Measurements from ENCODE around the gene TMF1.
A peak's percentile ranks its signal among the peaks of the same experiment; 100 is the strongest.

TMF1 gene

DNA sequence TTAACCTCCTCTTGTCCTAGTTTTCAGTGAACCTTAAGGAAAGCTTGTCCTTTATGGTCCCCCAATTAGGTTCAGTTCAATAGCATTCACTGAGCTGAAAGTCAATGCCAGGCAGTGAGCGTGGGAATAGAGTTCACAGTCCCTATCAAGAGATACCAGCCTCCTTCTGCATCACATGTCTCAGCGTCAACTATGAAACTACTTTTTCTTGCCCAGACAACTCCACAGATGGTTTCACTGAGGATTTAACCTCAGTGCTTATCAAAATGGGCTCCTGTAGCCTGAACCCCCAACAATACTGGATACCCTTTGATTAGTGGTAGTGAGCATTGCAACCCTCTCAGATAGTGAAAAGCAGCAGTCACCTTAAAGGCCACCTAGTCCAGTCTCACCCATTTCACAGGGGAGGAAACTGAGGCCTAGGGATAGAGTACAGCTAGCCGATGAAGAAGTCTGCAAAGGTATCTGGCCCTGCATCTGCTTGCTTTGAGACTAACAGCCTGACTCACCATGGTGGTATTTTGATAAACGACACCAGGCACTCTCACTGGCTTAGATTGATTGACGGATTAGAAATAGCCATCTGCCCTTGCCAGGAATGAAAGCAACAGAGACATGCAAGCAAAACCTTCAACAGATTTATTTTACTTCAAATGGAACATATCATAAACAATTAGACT, 29.6 kb upstream of the TMF1 start:
- no peak for DNase-seq (ENCODE audit: low read depth in 3 of 3)

DNA sequence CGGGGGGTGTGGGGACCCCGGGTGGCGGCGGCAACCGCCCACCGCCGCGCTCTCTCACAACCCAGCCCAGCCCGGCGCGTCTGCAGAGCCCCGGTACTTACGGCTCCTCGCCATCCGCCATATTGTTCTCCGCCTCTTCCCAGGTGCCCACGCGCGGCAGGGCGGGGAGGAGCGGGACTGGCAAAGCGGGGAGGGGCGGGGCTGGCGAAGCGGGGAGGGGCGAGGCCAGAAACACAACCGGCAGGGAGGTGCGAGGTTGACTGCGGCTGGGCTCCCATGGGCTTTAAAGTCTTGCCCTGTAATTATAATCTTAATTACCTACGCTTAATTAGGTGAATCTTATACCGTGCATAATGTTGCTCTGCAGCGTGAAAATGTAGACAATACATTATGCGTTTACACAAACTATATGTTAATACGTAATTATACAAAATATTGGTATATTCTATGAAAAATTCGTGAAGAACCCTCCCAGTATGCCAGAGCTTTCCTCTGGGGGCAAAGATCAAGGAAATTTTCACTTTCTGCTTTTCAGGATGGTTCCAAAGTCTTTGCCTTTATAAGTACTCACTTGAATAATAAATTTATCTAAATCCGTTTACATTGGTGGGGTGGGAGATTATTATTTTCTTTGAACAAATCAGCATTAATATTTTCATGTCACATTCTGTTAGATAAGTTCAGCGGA, 28.2 kb upstream of the TMF1 start, which contains the start of gene UBA3:
UBA3 (minus strand) TSS at position 133 of the 688 bp plus-strand sequence; CDS start at position 121, 12 bp downstream.
- DNase-seq (ENCODE audit: low read depth in 3 of 3), result peak; percentile 87 to 90 (median 90)

DNA sequence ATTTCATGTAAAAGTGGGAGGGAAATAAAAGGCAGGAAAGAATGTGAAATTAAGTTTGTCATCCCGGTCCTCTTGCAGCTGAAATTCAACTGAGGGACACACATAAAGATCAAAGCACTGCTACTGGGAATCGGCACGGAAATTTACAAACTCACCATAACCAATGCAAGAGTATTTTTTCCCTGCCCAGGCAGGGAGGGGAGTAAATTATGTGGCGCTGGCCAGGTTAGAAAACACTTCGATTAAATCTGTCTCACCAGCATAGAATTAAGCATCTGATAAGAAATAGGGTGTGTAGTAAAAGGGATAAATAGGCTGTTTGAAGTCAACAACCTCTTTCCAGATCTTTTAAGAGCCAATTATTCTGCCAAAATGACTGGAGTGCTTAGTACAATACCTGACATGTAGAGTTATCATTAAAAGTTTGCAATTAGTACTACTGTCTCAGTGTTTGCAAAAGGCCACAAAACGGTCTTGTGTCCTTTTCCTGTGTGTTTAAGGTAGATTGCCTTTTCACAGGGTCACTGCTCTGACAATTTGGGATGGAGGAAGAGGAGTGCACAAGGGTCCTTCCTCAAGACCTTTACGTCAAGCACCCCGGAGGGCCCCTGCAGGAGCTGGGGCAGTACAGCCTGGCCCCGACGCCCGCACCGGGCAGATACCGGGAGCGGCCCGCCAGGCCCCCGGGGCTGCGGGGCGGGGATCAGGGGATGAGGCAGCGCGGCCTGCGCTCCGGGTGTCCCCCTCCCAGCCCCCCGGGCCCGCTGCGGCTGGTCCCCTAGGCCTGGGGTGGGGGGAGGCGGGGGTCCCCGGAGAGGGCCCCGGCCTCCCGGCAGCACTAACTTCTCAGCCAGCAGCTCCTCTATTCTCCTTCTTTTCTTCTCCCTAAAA, 27.4 kb upstream of the TMF1 start:
- peak in 1 of 3 experiments; percentile 19 for DNase-seq (ENCODE audit: low read depth in 3 of 3)

DNA sequence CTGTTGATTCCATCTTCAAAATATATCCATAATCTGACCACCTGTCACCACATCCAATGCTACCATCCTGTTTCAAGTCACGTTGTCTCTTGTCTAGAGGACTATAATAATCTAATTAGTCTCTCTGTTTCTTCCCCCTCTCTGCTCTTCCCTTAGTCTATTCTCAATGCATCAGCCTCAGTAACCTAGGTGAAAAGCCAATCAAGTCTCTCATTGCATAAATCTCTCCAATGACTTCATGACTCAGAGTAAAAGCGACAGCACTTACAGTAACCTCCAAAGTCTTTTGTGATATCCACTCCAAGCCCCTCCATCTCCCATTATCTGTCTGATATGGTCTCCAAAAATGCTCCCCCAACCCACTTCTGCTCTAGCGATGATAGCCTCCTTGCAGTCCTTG, 20.8 kb upstream of the TMF1 start:
- no peak for DNase-seq (ENCODE audit: low read depth in 3 of 3)

DNA sequence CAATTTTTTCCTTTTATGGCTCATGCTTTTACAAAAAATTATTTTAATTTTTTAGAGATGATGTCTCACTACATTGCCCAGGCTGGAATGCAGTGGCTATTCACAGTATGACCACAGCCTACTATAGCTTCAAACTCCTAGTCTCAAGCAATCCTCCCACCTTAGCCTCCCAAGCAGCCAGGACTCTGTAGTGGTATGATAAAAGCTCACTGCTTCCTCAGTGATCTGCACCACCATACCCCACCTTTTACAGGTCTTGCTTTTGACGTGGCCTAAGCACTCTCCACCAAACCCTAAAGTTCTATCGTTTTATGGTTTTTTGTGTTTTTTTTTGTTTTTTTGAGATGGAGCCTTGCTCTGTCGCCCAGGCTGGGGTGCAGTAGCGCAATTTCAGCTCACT, 14.0 kb upstream of the TMF1 start:
- no peak for DNase-seq (ENCODE audit: low read depth in 3 of 3)

DNA sequence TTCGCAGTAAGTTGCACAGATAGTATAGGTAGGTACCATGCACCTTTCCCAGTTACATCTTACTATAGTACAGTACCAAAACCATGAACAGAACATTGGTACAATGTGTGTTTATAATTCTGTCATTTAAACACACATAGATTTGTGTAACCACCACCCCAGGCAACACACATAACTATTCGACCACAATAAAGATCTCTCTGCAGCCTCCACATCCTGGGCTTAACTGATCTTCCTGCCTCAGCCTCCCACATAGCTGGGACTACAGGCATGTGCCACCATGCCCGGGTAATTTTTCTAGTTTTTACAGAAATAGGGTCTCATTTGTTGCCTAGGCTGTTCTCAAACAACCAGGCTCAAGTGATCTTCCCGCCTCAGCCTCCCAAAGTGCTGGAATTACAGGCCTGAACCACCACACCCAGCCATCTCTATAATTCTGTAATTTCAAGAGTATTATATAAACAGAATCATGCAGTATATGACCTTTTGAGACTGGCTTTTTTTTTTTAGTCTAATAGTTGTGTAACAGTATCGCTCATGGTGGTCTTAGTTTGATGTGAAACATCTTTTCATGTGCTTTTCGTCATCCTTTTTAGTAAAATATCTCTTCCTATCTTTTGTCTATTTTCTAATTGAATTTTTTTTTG, 13.3 kb upstream of the TMF1 start:
- DNase-seq (ENCODE audit: low read depth in 3 of 3), result no peak

DNA sequence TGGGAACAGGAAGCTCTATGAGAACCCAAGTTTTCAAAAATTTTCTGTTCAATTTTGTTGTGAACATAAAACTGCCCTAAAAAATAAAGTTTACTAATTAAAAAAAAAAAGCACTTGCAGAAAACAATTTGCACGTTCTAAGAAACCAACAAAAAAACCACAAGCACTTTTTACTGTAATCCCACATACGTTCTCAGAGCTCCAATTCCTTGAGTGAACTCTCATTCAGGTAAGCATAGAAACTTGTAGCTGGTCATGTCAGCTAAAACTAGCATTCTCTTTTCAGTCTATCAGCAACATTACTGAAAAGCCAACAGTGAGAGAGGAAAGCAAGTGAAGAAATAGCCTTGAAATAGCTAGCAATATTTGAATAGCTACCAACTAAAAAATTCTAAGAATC, 11.5 kb upstream of the TMF1 start:
- DNase-seq (ENCODE audit: low read depth in 3 of 3), result no peak

DNA sequence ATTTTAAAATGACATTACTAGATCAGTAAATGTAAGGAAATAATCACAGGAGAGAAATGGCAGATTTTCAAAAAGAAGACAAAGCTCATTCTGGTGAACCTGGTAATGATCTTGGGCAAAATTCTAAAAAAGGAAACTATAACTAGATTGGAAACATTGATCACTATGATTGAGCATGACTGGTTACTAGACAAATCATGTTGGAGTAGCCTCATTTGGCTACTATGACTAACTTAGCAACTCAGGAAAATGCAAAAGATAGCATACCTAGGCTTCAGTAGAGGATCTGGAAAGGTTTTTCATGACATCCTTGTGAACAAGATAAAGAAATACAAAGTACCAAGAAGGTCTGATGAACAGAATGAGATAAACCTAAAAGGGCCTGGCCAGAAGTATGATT, 7.6 kb upstream of the TMF1 start:
- no peak for DNase-seq (ENCODE audit: low read depth in 3 of 3)

DNA sequence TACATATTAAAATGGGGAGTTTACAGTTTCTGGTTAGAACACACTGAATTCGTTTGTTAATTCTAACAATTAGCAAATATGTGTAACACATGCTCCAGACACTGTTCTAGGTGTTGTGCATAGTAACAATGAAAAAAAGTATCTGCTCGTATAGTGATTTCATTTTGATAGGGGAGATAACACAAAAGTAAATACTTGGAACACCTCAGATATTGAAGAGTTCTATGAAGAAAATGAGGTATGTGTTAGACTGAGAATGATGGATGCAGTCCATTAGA, 6.8 kb upstream of the TMF1 start:
- DNase-seq (ENCODE audit: low read depth in 3 of 3), result no peak

DNA sequence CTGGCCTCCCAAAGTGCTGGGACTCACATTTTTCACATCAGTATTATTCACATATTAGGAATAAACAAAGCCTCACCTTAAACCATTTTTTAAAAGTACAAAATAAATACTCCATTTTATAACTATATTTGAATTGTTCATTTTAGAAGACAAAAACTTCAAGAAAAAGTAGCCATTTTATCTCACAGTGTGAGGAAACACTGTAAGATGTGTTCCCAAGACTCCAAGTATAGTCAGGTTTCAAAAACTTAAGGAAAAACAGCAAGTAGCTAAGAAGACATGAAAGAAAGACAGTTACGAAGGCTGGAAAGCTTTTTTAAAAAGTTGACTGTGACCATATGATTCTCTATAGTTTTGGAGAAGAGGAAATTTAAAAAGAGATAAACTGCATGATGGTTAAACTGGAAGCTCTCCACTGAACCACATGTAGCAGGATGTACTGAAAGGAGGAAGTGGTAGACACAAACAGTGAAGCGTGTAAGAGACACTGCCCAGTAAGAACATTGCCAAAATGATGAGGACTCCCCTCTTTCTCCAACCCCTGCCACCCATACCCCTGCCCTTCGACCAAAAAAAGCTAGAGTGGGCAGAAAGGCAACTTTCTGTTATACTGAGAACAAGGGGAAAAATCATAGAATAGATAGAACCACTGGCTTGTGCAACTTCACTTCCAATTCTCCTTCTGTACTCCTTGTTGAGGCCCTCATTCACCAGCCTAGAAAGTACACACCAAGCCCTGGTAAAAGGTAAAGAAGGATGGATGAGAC, 6.2 kb upstream of the TMF1 start:
- no peak for DNase-seq (ENCODE audit: low read depth in 3 of 3)

DNA sequence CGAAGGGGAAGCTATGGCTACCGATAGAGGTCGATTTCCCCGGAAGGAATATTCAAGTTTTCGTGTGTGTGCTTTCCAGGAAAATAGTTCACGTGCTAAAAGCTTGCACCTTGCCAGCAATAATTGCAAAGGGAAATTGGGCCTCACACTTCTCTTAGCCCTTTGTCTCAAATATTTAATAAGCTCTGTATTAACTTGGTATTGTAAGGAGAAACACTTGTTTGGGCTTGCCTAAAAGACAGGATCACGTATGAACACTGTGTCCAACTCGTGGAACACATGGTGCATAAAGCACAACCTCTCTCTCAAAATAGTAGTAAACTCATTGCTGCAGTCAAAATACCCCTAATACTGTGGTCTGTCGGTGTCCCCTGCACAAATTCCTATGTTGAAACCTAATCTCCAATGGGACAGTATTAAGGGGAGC, 352 bp upstream of the TMF1 start:
- no peak for DNase-seq (ENCODE audit: low read depth in 3 of 3)

DNA sequence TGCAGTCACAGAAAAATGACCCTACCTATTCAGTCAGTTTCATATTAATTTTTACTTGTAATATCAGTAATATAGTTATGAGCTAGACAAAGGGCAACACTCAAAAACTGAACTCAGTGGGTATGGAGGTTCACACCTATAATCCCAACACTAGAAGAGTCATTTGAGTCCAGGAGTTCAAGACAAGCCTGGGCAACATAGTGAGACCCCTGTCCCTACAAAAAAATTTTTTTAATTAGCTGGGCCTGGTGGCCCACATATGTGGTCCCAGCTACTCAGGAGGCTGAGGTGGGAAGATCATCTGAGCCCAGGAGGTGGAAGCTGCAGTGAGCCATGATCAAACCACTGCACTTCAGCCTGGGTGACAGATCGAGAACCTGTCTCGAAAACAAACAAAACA, 3.1 kb downstream of the TMF1 start:
- DNase-seq (ENCODE audit: low read depth in 3 of 3), result no peak

DNA sequence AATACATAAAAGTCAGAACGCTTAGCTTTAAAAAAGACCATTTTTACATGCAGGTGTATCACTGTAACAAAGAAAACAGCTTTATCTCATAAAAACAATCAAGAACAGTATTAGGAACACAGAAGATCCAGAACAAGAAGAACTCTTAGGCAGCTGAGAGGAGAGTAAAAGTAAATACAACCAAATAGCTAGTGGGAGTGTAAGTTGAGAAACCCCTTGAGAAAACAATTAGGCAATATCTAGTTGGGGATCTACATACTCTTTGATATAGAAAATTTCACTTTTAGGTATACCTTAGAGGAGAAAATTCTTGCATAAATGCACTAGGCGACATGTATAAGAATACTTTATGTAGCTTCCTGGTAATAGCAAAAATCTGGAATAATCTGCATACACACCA, 7.5 kb downstream of the TMF1 start:
- DNase-seq (ENCODE audit: low read depth in 3 of 3), result no peak

DNA sequence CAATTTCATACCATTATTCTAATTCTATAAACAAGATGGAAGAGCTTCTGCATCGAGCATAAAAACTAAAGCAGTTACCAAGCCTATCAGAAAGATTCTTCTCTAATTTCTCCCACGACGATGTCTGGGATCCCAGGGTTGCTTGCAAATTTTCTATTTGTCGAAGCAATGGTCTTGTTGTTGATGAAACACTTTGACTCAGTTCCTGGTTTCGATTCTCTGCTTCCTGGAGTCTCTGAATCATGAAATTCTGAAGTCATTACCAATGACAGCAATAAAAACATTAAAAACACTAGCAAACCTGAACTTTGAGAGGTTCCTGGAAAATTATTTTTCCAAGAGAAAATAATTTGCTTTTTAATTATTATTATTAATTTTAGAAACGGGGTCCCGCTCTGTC, 18.7 kb downstream of the TMF1 start:
- no peak for DNase-seq (ENCODE audit: low read depth in 3 of 3)

DNA sequence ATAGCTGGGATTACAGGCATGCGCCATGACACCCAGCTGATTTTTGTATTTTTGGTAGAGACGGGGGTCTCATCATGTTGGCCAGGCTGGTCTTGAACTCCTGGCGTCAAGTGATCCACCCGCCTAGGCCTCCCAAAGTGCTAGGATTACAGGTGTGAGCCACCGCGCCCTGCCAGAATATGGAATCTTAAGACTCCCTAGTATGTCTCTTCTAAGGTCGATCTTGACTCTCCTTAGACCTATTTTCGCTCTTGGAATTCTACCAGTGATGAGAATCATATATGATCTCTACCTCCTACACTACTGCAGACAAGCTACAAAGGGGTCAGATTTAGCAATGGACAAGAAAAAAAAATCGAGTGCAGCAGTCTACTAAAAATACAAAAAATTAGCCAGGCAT, 19.4 kb downstream of the TMF1 start:
- no peak for DNase-seq (ENCODE audit: low read depth in 3 of 3)

DNA sequence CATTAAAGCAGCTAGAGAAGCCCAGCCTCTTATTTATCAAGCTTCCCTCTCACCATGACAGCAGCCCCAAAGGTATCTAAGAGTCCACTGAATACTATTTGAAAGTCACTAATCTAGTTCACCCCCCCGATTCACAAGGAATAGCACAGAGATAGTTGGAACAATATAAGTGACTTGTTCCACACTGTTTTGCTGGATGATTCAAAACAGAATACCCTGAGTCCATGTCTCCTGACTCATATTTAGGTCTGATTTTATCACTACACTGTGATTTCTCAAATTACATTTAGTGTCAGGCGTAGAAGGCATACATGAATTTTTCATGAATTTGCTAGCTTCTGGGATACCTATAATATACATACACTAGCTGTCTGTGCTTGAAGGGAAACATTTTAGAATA, 20.0 kb downstream of the TMF1 start:
- DNase-seq (ENCODE audit: low read depth in 3 of 3), result no peak

DNA sequence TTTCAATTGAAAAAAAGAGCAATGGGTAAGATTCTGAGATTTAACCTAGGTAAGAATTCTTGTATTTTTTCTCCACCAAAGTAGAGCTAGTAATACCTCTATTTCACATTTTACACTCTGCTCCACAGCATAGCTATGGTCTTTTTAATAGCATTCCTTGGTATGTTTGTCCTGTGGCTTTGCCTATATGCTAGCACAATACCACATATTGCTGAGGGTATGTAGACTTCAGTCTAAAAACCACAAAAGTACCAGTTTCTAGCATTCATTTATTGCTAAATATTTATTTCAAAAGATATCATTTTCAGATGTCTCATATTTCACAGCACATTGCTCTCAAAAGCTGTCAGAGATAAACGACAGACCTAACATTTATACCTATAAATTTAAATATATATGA, 20.5 kb downstream of the TMF1 start:
- DNase-seq (ENCODE audit: low read depth in 3 of 3), result no peak

DNA sequence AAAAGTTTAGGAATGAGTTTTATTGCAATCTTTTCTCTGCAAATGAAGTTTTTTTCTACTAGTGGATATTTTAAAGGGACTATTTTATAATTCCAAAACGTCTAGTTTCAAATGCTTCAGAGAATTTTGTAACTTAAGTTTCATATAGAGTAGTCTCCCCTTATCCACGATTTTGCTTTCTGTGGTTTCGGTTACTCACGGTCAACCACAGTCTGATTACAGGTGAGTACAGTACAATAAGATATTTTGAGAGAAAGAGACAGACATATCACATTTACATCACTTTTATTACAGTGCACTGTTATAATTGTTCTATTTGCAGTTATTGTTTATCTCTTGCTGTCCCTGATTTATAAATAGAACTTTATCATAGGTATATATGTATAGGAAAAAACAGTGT, 31.3 kb downstream of the TMF1 start:
- no peak for DNase-seq (ENCODE audit: low read depth in 3 of 3)

DNA sequence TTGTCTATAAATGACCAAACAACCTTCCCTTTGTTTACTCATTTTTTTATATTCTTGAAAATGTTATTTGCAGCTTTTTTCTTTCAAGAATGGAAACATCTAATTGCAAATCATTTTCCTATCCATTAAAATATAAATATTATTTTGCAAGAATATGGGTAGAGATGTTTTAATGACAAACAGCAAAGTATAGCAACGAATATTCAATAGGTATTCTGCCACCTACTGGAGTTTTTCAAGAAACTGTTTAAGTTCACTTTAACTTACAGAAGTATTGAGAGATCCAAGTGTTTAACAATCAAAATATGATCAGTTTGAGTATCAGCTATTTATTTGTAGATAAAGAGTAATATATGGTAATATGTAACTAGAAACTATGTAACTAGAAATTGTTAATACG, 31.7 kb downstream of the TMF1 start:
- DNase-seq (ENCODE audit: low read depth in 3 of 3), result no peak

DNA sequence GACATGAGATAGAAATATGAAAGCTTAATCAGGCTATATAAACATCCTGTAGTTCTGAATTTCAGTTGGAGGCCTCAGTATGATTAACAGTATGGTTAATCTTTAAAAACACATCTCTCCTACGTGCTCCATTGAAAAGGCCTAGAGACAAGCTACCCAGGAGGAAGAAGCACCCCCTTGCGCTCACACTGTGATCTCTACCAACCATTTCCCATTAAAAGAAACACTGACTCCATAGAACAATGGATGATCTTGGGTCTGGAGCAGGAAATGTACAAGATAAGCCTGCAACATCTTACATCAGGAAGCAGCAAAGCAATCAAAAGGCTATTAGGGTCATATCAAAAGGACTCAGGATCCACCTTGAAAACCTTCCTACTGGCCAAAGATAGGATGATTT, 35.2 kb downstream of the TMF1 start:
- DNase-seq (ENCODE audit: low read depth in 3 of 3), result no peak

DNA sequence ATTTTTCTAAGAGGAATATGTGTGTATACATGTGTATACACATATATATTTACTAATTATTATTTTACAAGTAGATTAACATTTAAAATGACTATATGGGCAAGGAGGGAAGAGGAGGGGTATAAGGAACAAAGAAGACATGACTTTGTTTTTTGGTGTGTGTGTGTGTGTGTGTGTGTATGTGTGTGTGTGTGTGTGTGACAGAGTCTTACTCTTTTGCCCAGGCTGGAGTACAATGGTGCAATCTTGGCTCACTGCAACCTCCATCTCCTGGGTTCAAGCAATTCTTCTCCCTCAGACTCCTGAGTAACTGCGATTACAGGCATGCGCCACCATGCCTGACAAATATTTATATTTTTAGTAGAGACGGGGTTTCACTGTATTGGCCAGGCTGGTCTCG, 36.0 kb downstream of the TMF1 start:
- no peak for DNase-seq (ENCODE audit: low read depth in 3 of 3)

Data from stimulated activated CD4-positive, alpha-beta T cell treated with anti-CD3 and anti-CD28 coated beads, TNF-alpha, amount 100 ng/mL, for 4 hours (primary cell).